SK-N-SH (cell line): ENCODE results near the gene PDE4D. TPM values are rescaled to one million over a fixed set of nuclear protein-coding genes. Genes with fewer than 3 reads are reported as not detected.
A peak's percentile ranks its signal among the peaks of the same experiment; 100 is the strongest.

Experiments used
- CTCF ChIA-PET: fragments of 300-600, 350-600 bp; formaldehyde crosslinking; extraction: SDS; loops from one replicate; lab custom pipeline; 2021; lab: Yijun Ruan, JAX
- POLR2A ChIA-PET: fragments of 350-600 bp; sonication (Branson Sonifier 250); formaldehyde crosslinking; extraction: SDS; loops from one replicate; lab custom pipeline; 2020; ENCODE audit warnings: antibody characterized with exemption, inconsistent platforms; lab: Yijun Ruan, JAX
- DNase-seq: peaks from one replicate; pipeline ENCODE4 v3.0.0; 2012
- H2AFZ ChIP-seq: fragments of 200-600 bp; sonication (generic); 2 replicates; pipeline ENCODE4 v1.8.1; 2016; ENCODE audit warnings: antibody characterized with exemption, mild to moderate bottlenecking, low read depth
- H3F3A ChIP-seq: fragments of 200-600 bp; sonication (generic); replicated peaks from 2 replicates; pipeline ENCODE3; 2016; ENCODE audit warnings: antibody characterized with exemption, mild to moderate bottlenecking; ENCODE audit not compliant: insufficient read depth
- H3K27ac ChIP-seq, 2 experiments: fragments of 200-500 bp in 1 of 2; fragments of 200-600 bp in 1 of 2; sonication (Bioruptor generic) in 1 of 2; sonication (generic), shearing (Covaris generic) in 1 of 2; 2 replicates each; pipeline versions ENCODE4 v1.5.1 to v1.6.1; 2014 to 2016; ENCODE audit warnings: low read depth in 2 of 2, inconsistent platforms in 1 of 2, low read length in 1 of 2, mild to moderate bottlenecking in 1 of 2, mixed read lengths in 1 of 2
- H3K27me3 ChIP-seq: fragments of 200-600 bp; sonication (generic), shearing (Covaris generic); 2 replicates; pipeline ENCODE4 v1.6.1; 2016; ENCODE audit warnings: mixed run types; ENCODE audit not compliant: insufficient read depth
- H3K36me3 ChIP-seq, 2 experiments: fragments of 200-500 bp in 1 of 2; fragments of 200-600 bp in 1 of 2; sonication (Bioruptor generic) in 1 of 2; sonication (generic) in 1 of 2; replicated peaks in 1 of 2; 2 replicates each; pipeline versions ENCODE3 to v1.5.1; 2014 to 2016; ENCODE audit warnings: low read length in 1 of 2, mild to moderate bottlenecking in 1 of 2; ENCODE audit not compliant: insufficient read depth in 2 of 2, control insufficient read depth in 1 of 2
- H3K4me1 ChIP-seq, 2 experiments: fragments of 200-500 bp in 1 of 2; fragments of 200-600 bp in 1 of 2; sonication (Bioruptor generic) in 1 of 2; sonication (generic), shearing (Covaris generic) in 1 of 2; 2 replicates each; pipeline versions ENCODE4 v1.5.1 to v1.6.1; 2014 to 2016; ENCODE audit warnings: low read depth in 1 of 2, low read length in 1 of 2, mixed run types in 1 of 2; ENCODE audit not compliant: insufficient read depth in 2 of 2, control insufficient read depth in 1 of 2
- H3K4me2 ChIP-seq: fragments of 200-600 bp; sonication (generic), shearing (Covaris generic); 2 replicates; pipeline ENCODE4 v1.6.1; 2017; ENCODE audit warnings: mixed run types
- H3K4me3 ChIP-seq, 2 experiments: fragments of 200-500 bp in 1 of 2; fragments of 200-600 bp in 1 of 2; sonication (Bioruptor generic) in 1 of 2; sonication (generic), shearing (Covaris generic) in 1 of 2; 2 replicates each; pipeline versions ENCODE4 v1.5.1 to v1.8.1; 2014 to 2016; ENCODE audit warnings: low read depth in 2 of 2, inconsistent platforms in 1 of 2, low read length in 1 of 2, mild to moderate bottlenecking in 1 of 2, mixed read lengths in 1 of 2, moderate library complexity in 1 of 2
- H3K79me2 ChIP-seq: fragments of 200-600 bp; sonication (generic); 2 replicates; pipeline ENCODE4 v1.8.1; 2017; ENCODE audit warnings: mild to moderate bottlenecking; ENCODE audit not compliant: insufficient read depth
- H3K9ac ChIP-seq: fragments of 200-600 bp; sonication (generic); 2 replicates; pipeline ENCODE4 v1.6.1; 2017; ENCODE audit warnings: mixed run types
- H3K9me2 ChIP-seq: fragments of 200-600 bp; sonication (generic); 2 replicates; pipeline ENCODE4 v1.6.1; 2017; ENCODE audit warnings: mixed run types
- H3K9me3 ChIP-seq: fragments of 200-600 bp; sonication (generic); 2 replicates; pipeline ENCODE4 v1.6.1; 2017; ENCODE audit warnings: mixed run types, mild to moderate bottlenecking, moderate library complexity
- H4K20me1 ChIP-seq: fragments of 200-600 bp; sonication (generic); 2 replicates; pipeline ENCODE4 v1.6.1; 2017; ENCODE audit warnings: mild to moderate bottlenecking, mixed run types; ENCODE audit not compliant: insufficient read depth
- ELF1 ChIP-seq: IDR thresholded peaks from 2 replicates; pipeline ENCODE4 v1.4.0; 2012
- EZH2phosphoT487 ChIP-seq: fragments of 200-600 bp; sonication (generic); IDR thresholded peaks from 2 replicates; pipeline ENCODE4 v1.6.1; 2017; ENCODE audit warnings: low read depth, mixed run types, mild to moderate bottlenecking, antibody characterized with exemption, moderate library complexity, borderline replicate concordance
- FOSL2 ChIP-seq: IDR thresholded peaks from 2 replicates; pipeline ENCODE4 v1.4.0; 2012; ENCODE audit warnings: low read depth, mild to moderate bottlenecking, moderate library complexity, borderline replicate concordance
- JUND ChIP-seq: IDR thresholded peaks from 2 replicates; pipeline ENCODE4 v1.4.0; 2012
- RAD21 ChIP-seq: IDR thresholded peaks from 2 replicates; pipeline ENCODE4 v1.6.1; 2012; ENCODE audit warnings: mild to moderate bottlenecking, low read length
- RCOR1 ChIP-seq: fragments of 150-350 bp; IDR thresholded peaks from 2 replicates; pipeline ENCODE4 v1.6.1; 2017; ENCODE audit warnings: antibody characterized with exemption, low read length
- RFX5 ChIP-seq: IDR thresholded peaks from 2 replicates; pipeline ENCODE4 v1.6.1; 2012; ENCODE audit warnings: mild to moderate bottlenecking, improper control_type of control experiment, low read length
- SIN3A ChIP-seq: IDR thresholded peaks from 2 replicates; pipeline ENCODE4 v1.6.1; 2012; ENCODE audit warnings: low read depth, mild to moderate bottlenecking, low read length, moderate library complexity, borderline replicate concordance
- SMC3 ChIP-seq: IDR thresholded peaks from 2 replicates; pipeline ENCODE4 v1.6.1; 2012; ENCODE audit warnings: low read depth, low read length, improper control_type of control experiment
- TAF1 ChIP-seq: IDR thresholded peaks from 2 replicates; pipeline ENCODE4 v1.6.1; 2012; ENCODE audit warnings: low read depth, mild to moderate bottlenecking, low read length, moderate library complexity, borderline replicate concordance
- TEAD4 ChIP-seq: IDR thresholded peaks from 2 replicates; pipeline ENCODE4 v1.4.0; 2012; ENCODE audit warnings: mild to moderate bottlenecking, borderline replicate concordance; ENCODE audit not compliant: insufficient read depth
- USF2 ChIP-seq: fragments of 150-350 bp; IDR thresholded peaks from 2 replicates; pipeline ENCODE4 v1.6.1; 2017; ENCODE audit warnings: antibody characterized with exemption, low read length, low read depth, borderline replicate concordance
- YY1 ChIP-seq: IDR thresholded peaks from 2 replicates; pipeline ENCODE4 v1.4.0; 2012; ENCODE audit warnings: low read depth, mild to moderate bottlenecking
- WGBS: methylation state at CpG from one replicate; pipeline ENCODE4 v1.1.6; 2017; ENCODE audit warnings: low lambda C conversion rate; 5-methylcytosine and 5-hydroxymethylcytosine counted together
- polyA plus RNA-seq, 3 experiments: library from polyadenylated mRNA; depleted of rRNA; stranded (reverse); fragments of >200 nt; gene quantifications; 2 replicates each; pipeline ENCODE4 v1.2.3, GENCODE V29; 2012

PDE4D gene
- polyA plus RNA-seq, 1 of the 3 experiments (the other 2 are of a cell fraction), result 2.4 TPM

GRCh38 chr5:59790376-59790775, 103.2 kb downstream of the PDE4D start:
- ChIA-PET CTCF (interaction anchor here (1.0 to 7.0 kb wide), 5 partner anchors 10 to 602 kb away, joined by 3 to 25 read pairs (median 12); no protein-coding TSS in a partner anchor), POLR2A (no interaction called here)
- peaks cover 23% of the 10 kb centered on the region for H3F3A ChIP-seq
- DNase-seq, result no peak
- no peak overlapping the region for H3K4me3 ChIP-seq
- no peaks in the 10 kb centered on the region for H3K9me2 ChIP-seq
- no peaks in the 10 kb centered on the region for H3K27me3 ChIP-seq
- H3K4me2 ChIP-seq, result no peak overlapping the region
- H3K79me2 ChIP-seq, result no peaks in the 10 kb centered on the region
- H3K9ac ChIP-seq, result no peak overlapping the region
- no peaks in the 10 kb centered on the region for H4K20me1 ChIP-seq
- H3K9me3 ChIP-seq, result no peaks in the 10 kb centered on the region
- TF ChIP-seq FOSL2, result no peak
- no peak for TF ChIP-seq USF2
- TF ChIP-seq SMC3, result no peak
- TF ChIP-seq SIN3A, result no peak
- no peak for TF ChIP-seq TEAD4
- TF ChIP-seq RAD21, result no peak
- TF ChIP-seq RFX5, result no peak
- no peak for TF ChIP-seq RCOR1
- TF ChIP-seq TAF1, result no peak
- no peak for TF ChIP-seq EZH2phosphoT487
- TF ChIP-seq JUND, result no peak
- no peak for TF ChIP-seq ELF1
- 64% methylated on average over 7 of the region's 7 CpGs for WGBS
- no peak overlapping the region for H3K27ac ChIP-seq
- no peaks in the 10 kb centered on the region for H3K36me3 ChIP-seq
- no peak overlapping the region; the same call in 1 of the 2 replicates for H2AFZ ChIP-seq
- peaks cover 22 to 30% of the 10 kb centered on the region in 2 experiments; a peak in 3 of 4 replicates for H3K4me1 ChIP-seq

GRCh38 chr5:59789894-59790293, 103.6 kb downstream of the PDE4D start:
- 83% methylated on average over 2 of the region's 2 CpGs for WGBS
- Histone ChIP-seq H3K27ac (peak overlapping the region in 1 of 2 experiments; percentile 22; a peak in 2 of 4 replicates), H3K9ac (no peak overlapping the region), H3K79me2 (no peaks in the 10 kb centered on the region), H2AFZ (no peak overlapping the region; the same call in 1 of the 2 replicates), H3K27me3 (no peaks in the 10 kb centered on the region), H3K9me2 (no peaks in the 10 kb centered on the region), H3K4me1 (peaks cover 22 to 30% of the 10 kb centered on the region in 2 experiments; a peak in 3 of 4 replicates), H3K4me3 (no peak overlapping the region), H3F3A (peaks cover 23% of the 10 kb centered on the region), H4K20me1 (no peaks in the 10 kb centered on the region), H3K9me3 (no peaks in the 10 kb centered on the region), H3K4me2 (no peak overlapping the region), H3K36me3 (no peaks in the 10 kb centered on the region)
- TF ChIP-seq SIN3A (no peak), YY1 (no peak)
- CTCF ChIA-PET, result interaction anchor here (1.0 to 7.0 kb wide), 5 partner anchors 10 to 602 kb away, joined by 3 to 25 read pairs (median 12); no protein-coding TSS in a partner anchor
- POLR2A ChIA-PET, result no interaction called here
- DNase-seq, result no peak
